GM21717 (cell line): ENCODE results near the gene UNC119.
"Not testable (repeated sequence)": the region's sequence is repeated elsewhere in the genome, so short reads cannot be mapped to it uniquely, and the experiment has no call there.

ENCODE experiments used
- ATAC-seq: cut with Tn5 transposase; IDR thresholded peaks from one replicate; pipeline ENCODE4 v1.9.1; 2021; ENCODE audit warnings: mild to moderate bottlenecking, moderate library complexity; ENCODE audit not compliant: unreplicated experiment

The UNC119 gene

DNA sequence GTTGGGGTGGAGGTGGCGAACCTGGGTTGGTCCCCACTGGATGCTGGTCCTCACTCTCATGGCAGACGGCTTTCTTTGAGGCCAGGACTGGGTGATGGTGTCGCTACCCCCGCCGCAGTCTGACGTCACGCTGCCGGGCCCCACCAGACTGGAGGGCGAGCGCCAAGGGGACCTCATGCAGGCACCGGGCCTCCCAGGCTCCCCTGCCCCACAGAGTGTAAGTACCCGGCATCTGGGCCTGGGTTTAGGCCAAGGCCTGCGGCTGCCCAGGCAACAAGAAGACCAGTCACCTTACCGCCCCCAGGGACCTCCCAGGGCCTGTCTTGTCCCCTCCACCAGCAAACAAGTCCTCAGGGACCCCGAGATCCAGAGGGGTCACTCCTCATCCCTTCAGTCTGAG, 28.5 kb downstream of the UNC119 start:
- ATAC-seq: no peak

DNA sequence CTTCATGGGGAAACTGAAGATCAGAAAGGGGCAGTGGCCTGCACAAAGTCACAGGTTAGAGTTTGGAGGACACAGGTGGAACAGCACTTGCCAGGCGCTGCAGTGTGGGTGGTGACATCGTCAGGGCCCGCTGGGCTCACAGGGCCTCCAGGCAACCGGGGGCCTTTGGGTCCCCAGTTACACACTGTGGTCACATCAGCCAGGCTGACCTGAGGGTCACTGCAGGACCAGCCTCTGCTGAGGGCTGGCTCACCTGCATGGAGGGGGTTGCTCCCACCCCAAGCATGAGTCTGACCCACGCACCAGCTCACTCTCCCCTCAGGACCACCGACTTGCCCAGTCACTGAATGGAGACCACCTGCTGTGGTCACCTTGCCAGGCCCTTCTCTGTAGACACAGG, 29.2 kb downstream of the UNC119 start:
- ATAC-seq: no peak

GRCh38 chr17:28522281-28522680, 30.1 kb downstream of the UNC119 start:
- not testable (repeated sequence) for ATAC-seq

DNA sequence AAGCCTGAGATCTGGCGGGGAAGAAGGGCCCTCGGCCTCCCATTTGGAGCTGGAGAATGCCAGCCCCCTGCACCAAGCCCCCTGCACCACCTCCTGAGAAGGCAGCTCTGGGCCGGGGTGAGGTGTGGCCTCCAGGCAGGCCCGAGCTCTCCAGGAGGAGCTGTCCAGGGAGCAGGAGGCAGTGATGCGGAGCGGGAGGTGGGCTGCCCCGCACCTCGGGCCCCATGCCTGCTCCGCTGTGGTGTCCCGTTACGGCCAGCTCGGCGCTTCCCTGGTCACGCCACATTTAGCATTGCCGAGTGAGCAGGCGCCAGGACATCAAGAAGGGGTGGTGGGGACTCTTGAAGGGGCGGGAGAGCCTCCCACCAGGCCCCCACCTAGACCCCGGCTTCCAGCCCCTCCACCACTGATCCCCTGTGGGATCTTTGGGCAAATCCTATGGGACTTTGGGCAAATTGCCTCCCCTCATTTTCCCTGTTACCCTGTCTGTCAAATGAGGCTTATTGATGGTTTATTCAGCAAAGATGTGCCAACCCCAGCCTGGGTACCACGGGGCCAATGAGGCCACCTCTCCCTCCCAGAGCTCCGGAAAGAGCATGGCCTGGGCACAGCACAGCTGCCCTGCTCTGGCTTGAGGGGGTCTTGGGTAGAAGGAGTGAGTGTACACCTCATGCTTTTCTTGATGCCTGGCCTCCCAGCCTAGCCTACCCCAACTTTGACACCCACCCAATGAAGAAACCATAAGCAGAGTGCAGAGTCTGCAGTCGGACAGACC, 30.9 kb downstream of the UNC119 start:
- no peak for ATAC-seq

DNA sequence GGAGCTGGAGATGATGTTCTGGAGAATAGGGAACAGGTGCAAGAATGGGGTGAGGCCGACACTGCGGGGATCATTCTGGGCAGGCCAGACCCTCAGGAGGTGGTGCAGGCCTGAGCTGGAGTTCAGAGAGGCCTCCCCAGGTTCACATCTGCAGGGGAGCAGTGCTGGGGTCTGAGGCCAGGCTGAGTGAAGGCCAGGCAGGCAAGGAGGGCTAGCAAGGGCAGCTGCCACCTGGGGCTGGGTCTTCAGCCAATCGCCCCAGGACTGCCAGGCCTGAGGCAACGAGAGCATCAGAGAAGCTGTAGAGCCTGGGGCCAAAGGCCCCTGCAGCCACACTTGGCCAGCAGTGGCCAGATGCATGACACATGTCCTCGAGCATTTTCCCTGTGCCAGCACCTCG, 31.7 kb downstream of the UNC119 start:
- ATAC-seq: no peak

DNA sequence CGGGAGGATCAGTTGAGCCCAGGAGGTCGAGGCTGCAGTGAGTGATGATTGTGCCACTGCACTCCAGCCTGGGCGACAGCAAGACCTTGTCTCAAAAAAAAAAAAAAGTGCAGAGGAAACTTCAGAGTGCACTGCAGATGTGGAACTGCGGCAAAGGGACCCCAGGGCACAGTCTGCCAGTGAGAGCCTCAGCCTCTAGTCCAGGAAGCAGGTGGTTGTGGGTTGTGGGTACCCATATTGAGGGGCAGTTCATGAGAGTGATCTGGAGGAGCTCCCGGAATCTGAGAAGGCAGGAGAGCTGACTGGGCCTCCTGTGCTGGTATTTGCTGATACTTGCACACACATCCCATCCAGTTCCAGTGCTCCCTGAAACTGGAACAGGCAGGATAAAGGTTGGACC, 33.2 kb downstream of the UNC119 start:
- ATAC-seq: no peak

- ATAC-seq: no peak
Measured at GRCh38 chr17:28518578-28518977, 33.8 kb downstream of the UNC119 start.

GRCh38 chr17:28518132-28518531, 34.3 kb downstream of the UNC119 start:
- no peak for ATAC-seq

DNA sequence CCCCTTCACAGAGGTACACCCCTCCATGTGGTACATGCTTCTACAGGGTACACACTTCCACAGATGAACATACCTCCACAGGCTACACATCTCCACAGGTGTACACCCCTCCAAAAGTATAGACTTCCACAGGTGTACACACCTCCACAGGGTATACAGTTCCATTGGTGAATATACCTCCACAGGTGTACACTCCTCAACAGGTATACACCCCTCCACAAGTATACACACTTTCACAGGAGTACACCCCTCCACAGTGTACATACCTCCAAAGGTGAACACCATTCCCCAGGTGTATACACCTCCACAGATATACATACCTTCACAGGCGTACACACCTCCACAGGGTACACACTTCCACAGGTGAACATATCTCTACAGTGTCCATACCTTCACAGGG, 36.9 kb downstream of the UNC119 start:
- no peak for ATAC-seq

GRCh38 chr17:28514561-28515002, 37.8 kb downstream of the UNC119 start:
- ATAC-seq: no peak

GRCh38 chr17:28513476-28513875, 38.9 kb downstream of the UNC119 start:
- ATAC-seq: no peak

DNA sequence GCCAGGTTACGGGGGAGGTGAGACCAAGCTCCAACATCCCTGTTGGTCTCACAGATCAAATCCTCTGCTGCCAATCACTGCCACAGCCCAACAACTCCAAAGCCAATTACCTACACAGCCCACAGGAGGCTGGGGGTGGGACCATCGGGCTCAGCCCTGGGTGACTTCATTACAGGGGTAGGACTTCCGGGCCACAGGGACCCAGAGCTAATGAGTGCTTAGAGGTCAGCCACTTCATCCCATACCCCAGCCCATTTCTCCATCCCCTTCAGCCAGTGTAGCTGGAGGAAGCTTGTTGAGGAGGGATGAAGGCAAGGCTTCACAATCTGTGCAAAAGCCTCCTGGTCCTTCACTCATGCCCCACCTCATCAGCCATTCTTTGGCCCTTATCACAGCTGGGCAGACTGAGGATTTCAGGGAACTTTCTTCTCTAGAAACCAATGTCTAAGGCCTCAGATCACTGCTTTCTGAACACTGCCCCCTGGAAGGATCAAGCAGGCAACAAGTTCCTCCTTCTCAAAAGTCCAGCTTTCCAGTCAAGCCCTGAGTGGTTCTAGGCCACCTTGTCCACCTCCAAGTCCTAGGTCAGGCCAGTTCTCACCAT, 40.5 kb downstream of the UNC119 start:
- ATAC-seq: no peak

GRCh38 chr17:28509789-28510188, 42.6 kb downstream of the UNC119 start:
- ATAC-seq: no peak

GRCh38 chr17:28508211-28508724, 44.2 kb downstream of the UNC119 start:
- no peak for ATAC-seq

- no peak for ATAC-seq
Measured at GRCh38 chr17:28507567-28508203, 44.7 kb downstream of the UNC119 start.

- no peak for ATAC-seq
Measured at GRCh38 chr17:28506763-28507487, 45.5 kb downstream of the UNC119 start.

- no peak for ATAC-seq
Measured at GRCh38 chr17:28505986-28506665, 46.3 kb downstream of the UNC119 start, which contains the start of gene FOXN1. FOXN1 (plus strand) TSS chr17:28506348; CDS start chr17:28523970, 17,622 bp downstream.

DNA sequence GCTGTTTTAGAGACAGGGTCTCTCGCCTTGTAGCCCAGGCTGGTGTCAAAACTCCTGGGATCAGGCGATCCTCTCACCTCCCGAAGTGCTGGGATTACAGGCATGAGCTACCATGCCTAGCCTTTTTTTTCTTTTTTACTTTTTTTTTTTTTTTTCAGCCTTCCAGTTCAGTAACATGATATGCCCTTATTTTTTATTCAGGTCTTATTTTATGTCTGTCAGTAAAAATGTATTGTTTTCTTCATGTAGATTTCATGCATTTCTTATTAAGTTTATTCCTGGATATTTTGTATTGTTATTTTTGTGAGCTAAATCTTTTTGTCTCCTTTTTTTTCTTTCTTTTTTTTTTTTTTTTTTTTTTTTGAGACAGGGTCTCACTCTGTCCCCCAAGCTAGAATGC, 49.0 kb downstream of the UNC119 start:
- ATAC-seq: no peak

DNA sequence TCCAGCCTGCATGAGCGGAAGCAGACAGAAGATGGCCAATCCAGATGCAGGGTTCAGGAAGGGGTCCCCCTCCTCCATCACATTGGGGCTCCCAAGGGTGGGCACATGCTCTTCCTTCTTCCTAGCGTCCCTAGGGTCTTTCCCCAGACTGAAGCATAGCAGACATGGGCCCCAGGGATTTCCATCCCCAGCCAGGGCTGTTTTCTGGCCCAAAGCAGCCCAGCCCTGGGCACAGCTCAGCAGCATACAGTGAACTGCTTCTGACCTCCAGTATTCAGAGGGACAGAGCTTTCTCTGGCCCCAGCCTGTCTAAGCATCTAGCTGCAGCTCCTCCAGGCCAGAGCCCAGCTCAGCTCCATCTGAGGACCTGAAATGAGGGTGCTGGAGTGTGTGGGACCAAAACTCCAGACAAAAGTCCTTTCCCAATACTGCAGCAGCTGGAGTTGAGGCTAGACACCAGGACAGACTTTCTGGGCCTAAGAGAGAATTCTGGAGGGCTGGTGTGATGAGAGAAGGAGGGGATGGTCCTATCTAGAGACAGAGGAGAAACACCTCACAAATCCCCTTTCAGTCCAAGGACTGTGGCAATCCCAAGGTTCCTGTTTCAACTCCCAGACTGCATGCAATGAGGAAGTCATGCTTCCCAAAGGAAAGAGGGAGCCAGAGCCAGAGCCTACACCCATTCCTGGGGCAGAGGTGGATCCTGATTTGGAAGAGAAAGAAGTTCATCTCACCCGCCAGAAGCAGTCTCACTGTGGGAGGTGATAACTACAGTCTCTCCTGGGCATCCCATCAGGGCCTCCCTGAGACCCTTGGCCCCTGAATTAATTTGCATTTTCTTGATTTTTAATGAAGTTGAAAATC, 50.8 kb downstream of the UNC119 start:
- no peak for ATAC-seq
